Measurements from ENCODE around the gene IFI30. TPM values are rescaled to one million over a fixed set of nuclear protein-coding genes. Genes with fewer than 3 reads are reported as not detected.

IFI30 gene
- total RNA-seq, 4 donors from 2014 or later, result 4.1 to 17.4 (median 11.4) TPM

DNA sequence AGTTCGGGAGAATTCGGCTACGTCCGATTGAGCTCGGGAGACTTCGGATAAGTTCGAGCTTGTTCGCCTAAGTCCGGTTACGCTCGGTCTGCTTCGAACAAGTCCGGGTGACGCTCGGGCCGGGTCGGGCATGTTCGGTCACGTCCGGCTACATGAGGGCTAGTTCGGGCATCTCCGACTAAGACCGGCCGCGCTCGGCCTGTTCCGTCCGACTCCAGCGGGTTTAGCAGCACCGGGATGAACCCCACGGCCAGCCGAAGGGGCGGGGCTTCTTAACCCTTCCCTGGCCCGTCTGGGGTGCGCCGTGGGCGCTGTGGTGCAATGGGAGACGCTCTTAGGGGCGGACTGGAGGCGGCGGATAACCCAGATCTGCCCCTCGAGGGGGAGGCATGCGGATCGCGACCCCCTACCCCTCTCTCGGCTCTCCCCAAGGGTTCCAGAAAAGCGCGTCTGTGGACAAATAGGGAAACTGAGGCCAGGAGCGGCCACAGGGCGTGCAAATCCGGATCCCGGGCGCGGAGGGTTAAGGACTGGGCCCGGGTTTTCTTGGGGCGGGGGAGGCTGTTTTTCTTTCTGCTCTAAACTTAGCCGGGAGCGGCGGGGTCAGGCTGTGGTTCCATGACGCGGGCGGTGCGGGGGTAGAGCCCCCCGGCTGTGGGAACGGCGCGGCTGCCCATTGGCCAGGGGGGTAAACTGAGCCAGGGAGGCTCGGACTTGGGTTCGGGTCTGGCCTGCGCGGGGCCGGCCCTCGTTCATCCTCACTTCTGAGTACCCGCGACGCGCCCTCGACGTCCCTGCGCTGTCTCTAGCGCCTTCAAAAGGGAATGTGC, 51.1 kb downstream of the IFI30 start:
- TF ChIP-seq, protein P1, sequence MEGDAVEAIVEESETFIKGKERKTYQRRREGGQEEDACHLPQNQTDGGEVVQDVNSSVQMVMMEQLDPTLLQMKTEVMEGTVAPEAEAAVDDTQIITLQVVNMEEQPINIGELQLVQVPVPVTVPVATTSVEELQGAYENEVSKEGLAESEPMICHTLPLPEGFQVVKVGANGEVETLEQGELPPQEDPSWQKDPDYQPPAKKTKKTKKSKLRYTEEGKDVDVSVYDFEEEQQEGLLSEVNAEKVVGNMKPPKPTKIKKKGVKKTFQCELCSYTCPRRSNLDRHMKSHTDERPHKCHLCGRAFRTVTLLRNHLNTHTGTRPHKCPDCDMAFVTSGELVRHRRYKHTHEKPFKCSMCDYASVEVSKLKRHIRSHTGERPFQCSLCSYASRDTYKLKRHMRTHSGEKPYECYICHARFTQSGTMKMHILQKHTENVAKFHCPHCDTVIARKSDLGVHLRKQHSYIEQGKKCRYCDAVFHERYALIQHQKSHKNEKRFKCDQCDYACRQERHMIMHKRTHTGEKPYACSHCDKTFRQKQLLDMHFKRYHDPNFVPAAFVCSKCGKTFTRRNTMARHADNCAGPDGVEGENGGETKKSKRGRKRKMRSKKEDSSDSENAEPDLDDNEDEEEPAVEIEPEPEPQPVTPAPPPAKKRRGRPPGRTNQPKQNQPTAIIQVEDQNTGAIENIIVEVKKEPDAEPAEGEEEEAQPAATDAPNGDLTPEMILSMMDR (IDR thresholded peaks at IDR 0.05), result peak in 1 of 4 experiments; percentile 2
- peak in 1 of 2 donors; percentile 21 for TF ChIP-seq POLR2A (IDR thresholded peaks at IDR 0.05)
- intact Hi-C loops (cut with DNase I; ENCODE audit: low total_unique reads), result loop anchor here (5.0 kb wide), 1 partner anchor 72 kb away; the partner anchor contains the start of gene PIK3R2
- Histone ChIP-seq H3K36me3 (no peaks in the 10 kb centered on the region), H3K27me3 (peaks cover 0 to 13% of the 10 kb centered on the region in 2 donors), H3K4me1 (peaks cover 0 to 16% of the 10 kb centered on the region in 2 donors), H3K4me3 (peak overlapping the region; percentile 27 to 34), H3K27ac (peak overlapping the region in 1 of 2 donors; percentile 65), H3K9me3 (no peaks in the 10 kb centered on the region)
- DNase-seq, result peak; percentile 99

- TF ChIP-seq POLR2A (IDR thresholded peaks at IDR 0.05), result no peak
- TF ChIP-seq, protein P1 (IDR thresholded peaks at IDR 0.05), result no peak
- Histone ChIP-seq H3K4me3 (no peak overlapping the region), H3K27ac (peak overlapping the region; percentile 11 to 65), H3K4me1 (peaks cover 0 to 16% of the 10 kb centered on the region in 2 donors), H3K27me3 (peaks cover 0 to 13% of the 10 kb centered on the region in 2 donors), H3K9me3 (no peaks in the 10 kb centered on the region), H3K36me3 (no peaks in the 10 kb centered on the region)
- no peak for DNase-seq
- intact Hi-C loops (cut with DNase I; ENCODE audit: low total_unique reads), result no loop called here
Measured at GRCh38 chr19:18225355-18225701, 51.7 kb downstream of the IFI30 start.

GRCh38 chr19:18225702-18226468, 52.3 kb downstream of the IFI30 start, which contains the start of gene PDE4C:
PDE4C (minus strand) TSS chr19:18226438; CDS start chr19:18226415, 23 bp downstream.
- H3K36me3 ChIP-seq, result no peaks in the 10 kb centered on the region
- peaks cover 0 to 16% of the 10 kb centered on the region in 2 donors for H3K4me1 ChIP-seq
- H3K4me3 ChIP-seq, result no peak within 1 kb of the TSS
- no peak for TF ChIP-seq POLR2A (IDR thresholded peaks at IDR 0.05)
- TF ChIP-seq, protein P1 (IDR thresholded peaks at IDR 0.05), result no peak
- H3K9me3 ChIP-seq, result no peaks in the 10 kb centered on the region
- peaks cover 0 to 13% of the 10 kb centered on the region in 2 donors for H3K27me3 ChIP-seq
- H3K27ac ChIP-seq, result peak within 1 kb of the TSS; percentile 11 to 65
- intact Hi-C loops (cut with DNase I; ENCODE audit: low total_unique reads), result no loop called here
- peak in 1 of 2 donors; percentile 26 for DNase-seq

GRCh38 chr19:18226956-18227780, 53.6 kb downstream of the IFI30 start:
- H3K4me1 ChIP-seq, result peaks cover 0 to 16% of the 10 kb centered on the region in 2 donors
- TF ChIP-seq POLR2A (IDR thresholded peaks at IDR 0.05), result no peak
- TF ChIP-seq, protein P1 (IDR thresholded peaks at IDR 0.05), result no peak
- no peak for DNase-seq
- intact Hi-C loops (cut with DNase I; ENCODE audit: low total_unique reads), result no loop called here
- no peaks in the 10 kb centered on the region for H3K9me3 ChIP-seq
- peaks cover 8 to 13% of the 10 kb centered on the region in 2 donors for H3K27me3 ChIP-seq
- no peak overlapping the region for H3K4me3 ChIP-seq
- H3K36me3 ChIP-seq, result no peaks in the 10 kb centered on the region
- no peak overlapping the region for H3K27ac ChIP-seq

Small RNA genes lying within 50 kb of the gene (small RNA-seq; reads per million reads assigned to genes)
- gene IFI30, result not detected

Other genes starting within 250 kb of the IFI30 start
- 10 to 100 TPM; 23.6 to 37.2 (median 28.3) TPM for gene CCDC124, start 240.8 kb upstream of the IFI30 start, total RNA-seq
- gene KCNN1, start 206.7 kb upstream of the IFI30 start, total RNA-seq, result 1 to 10 TPM in 1 of 4 donors, not detected in 3; 1.9 TPM
- gene ARRDC2, start 165.6 kb upstream of the IFI30 start, total RNA-seq, result 10 to 100 TPM; 18.7 to 77.9 (median 43.1) TPM
- 1 to 10 TPM in 1 of 4 donors, under 1 TPM in 2, not detected in 1; 0.41 to 6.5 (median 0.61) TPM for gene IL12RB1, start 86.9 kb upstream of the IFI30 start, total RNA-seq
- gene MAST3, start 76.0 kb upstream of the IFI30 start, total RNA-seq, result 10 to 100 TPM in 1 of 4 donors, 1 to 10 TPM in 2, under 1 TPM in 1; 0.59 to 22.5 (median 3.8) TPM
- 10 to 100 TPM; 17.2 to 39.4 (median 29.7) TPM for gene PIK3R2, start 20.6 kb upstream of the IFI30 start, total RNA-seq
- gene MPV17L2, start 19.4 kb downstream of the IFI30 start, total RNA-seq, result 10 to 100 TPM in 3 of 4 donors, 1 to 10 TPM in 1; 5.2 to 19.7 (median 11.1) TPM
- gene RAB3A, start 30.2 kb downstream of the IFI30 start, total RNA-seq, result 1 to 10 TPM in 1 of 4 donors, under 1 TPM in 2, not detected in 1; 0.69 to 3.8 (median 0.77) TPM
- gene PDE4C, start 52.6 kb downstream of the IFI30 start, total RNA-seq, result 1 to 10 TPM in 2 of 4 donors, not detected in 2; 1.7 to 3.3 TPM
- gene IQCN, start 100.6 kb downstream of the IFI30 start, total RNA-seq, result 10 to 100 TPM in 1 of 4 donors, 1 to 10 TPM in 3; 1.0 to 41.1 (median 3.0) TPM
- 100 to 1,000 TPM; 152 to 386 (median 290) TPM for gene JUND, start 107.8 kb downstream of the IFI30 start, total RNA-seq
- gene LSM4, start 149.3 kb downstream of the IFI30 start, total RNA-seq, result 100 to 1,000 TPM in 1 of 4 donors, 10 to 100 TPM in 2, 1 to 10 TPM in 1; 8.8 to 120 (median 64.2) TPM
- 10 to 100 TPM; 21.2 to 67.9 (median 38.1) TPM for gene PGPEP1, start 166.8 kb downstream of the IFI30 start, total RNA-seq
- 10 to 100 TPM in 1 of 4 donors, 1 to 10 TPM in 1, under 1 TPM in 2; 0.41 to 13.1 (median 1.6) TPM for gene GDF15, start 212.3 kb downstream of the IFI30 start, total RNA-seq
- 1 to 10 TPM in 2 of 4 donors, under 1 TPM in 1, not detected in 1; 0.51 to 2.3 (median 1.9) TPM for gene LRRC25, start 223.8 kb downstream of the IFI30 start, total RNA-seq
- 100 to 1,000 TPM in 1 of 4 donors, 10 to 100 TPM in 3; 23.6 to 105 (median 54.8) TPM for gene SSBP4, start 245.6 kb downstream of the IFI30 start, total RNA-seq